ENCODE measurements around the gene HBB.

- TF ChIP-seq, protein P1, sequence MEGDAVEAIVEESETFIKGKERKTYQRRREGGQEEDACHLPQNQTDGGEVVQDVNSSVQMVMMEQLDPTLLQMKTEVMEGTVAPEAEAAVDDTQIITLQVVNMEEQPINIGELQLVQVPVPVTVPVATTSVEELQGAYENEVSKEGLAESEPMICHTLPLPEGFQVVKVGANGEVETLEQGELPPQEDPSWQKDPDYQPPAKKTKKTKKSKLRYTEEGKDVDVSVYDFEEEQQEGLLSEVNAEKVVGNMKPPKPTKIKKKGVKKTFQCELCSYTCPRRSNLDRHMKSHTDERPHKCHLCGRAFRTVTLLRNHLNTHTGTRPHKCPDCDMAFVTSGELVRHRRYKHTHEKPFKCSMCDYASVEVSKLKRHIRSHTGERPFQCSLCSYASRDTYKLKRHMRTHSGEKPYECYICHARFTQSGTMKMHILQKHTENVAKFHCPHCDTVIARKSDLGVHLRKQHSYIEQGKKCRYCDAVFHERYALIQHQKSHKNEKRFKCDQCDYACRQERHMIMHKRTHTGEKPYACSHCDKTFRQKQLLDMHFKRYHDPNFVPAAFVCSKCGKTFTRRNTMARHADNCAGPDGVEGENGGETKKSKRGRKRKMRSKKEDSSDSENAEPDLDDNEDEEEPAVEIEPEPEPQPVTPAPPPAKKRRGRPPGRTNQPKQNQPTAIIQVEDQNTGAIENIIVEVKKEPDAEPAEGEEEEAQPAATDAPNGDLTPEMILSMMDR (IDR thresholded peaks at IDR 0.05): no peak
- TF ChIP-seq POLR2A (IDR thresholded peaks at IDR 0.05): no peak
Observed at GRCh38 chr11:5227681-5228080, 810 bp upstream of the HBB start.
